ENCODE measurements around the gene LRRN1.
"Not testable (repeated sequence)": the region's sequence is repeated elsewhere in the genome, so short reads cannot be mapped to it uniquely, and the experiment has no call there.

The LRRN1 gene

DNA sequence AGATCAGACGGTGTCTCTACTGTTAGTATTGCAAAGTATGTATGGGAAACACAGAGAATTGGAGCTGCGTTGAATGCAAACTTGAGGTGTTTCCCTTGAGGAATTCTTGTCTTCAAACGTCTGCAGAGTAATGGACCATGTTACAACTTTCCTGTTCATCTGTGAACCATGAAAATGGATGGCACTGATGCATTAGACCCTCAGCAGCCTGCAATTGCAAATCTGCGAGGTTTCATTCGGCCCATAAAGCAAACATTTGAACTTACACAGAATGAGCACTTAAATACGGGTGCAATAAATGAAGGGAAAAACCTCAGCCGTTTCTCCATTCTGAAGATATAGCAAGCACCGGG lies 49.7 kb downstream of the LRRN1 start:
- Histone ChIP-seq H3K27ac (ENCODE audit: low read length) (no peak overlapping the region), H3K9me3 (ENCODE audit: control insufficient read depth in 1 of 2, low read length in 2 of 2) (no peaks in the 10 kb centered on the region), H3K4me1 (ENCODE audit: control insufficient read depth in 1 of 2, insufficient read depth in 2 of 2, low read length in 2 of 2) (no peaks in the 10 kb centered on the region), H3K27me3 (ENCODE audit: low read depth, low read length) (no peaks in the 10 kb centered on the region), H3K4me3 (ENCODE audit: low read depth in 1 of 2, low read length in 2 of 2) (no peak overlapping the region), H3K36me3 (ENCODE audit: control insufficient read depth in 1 of 2, insufficient read depth in 2 of 2, low read length in 2 of 2) (no peaks in the 10 kb centered on the region)

- Histone ChIP-seq H3K27me3 (ENCODE audit: low read depth, low read length) (no peaks in the 10 kb centered on the region), H3K36me3 (ENCODE audit: control insufficient read depth in 1 of 2, insufficient read depth in 2 of 2, low read length in 2 of 2) (no peaks in the 10 kb centered on the region), H3K4me3 (ENCODE audit: low read depth in 1 of 2, low read length in 2 of 2) (no peak overlapping the region), H3K9me3 (ENCODE audit: control insufficient read depth in 1 of 2, low read length in 2 of 2) (no peaks in the 10 kb centered on the region), H3K4me1 (ENCODE audit: control insufficient read depth in 1 of 2, insufficient read depth in 2 of 2, low read length in 2 of 2) (no peaks in the 10 kb centered on the region), H3K27ac (ENCODE audit: low read length) (no peak overlapping the region)
These were observed 52.5 kb downstream of the LRRN1 start for GRCh38 chr3:3851621-3852323.

DNA sequence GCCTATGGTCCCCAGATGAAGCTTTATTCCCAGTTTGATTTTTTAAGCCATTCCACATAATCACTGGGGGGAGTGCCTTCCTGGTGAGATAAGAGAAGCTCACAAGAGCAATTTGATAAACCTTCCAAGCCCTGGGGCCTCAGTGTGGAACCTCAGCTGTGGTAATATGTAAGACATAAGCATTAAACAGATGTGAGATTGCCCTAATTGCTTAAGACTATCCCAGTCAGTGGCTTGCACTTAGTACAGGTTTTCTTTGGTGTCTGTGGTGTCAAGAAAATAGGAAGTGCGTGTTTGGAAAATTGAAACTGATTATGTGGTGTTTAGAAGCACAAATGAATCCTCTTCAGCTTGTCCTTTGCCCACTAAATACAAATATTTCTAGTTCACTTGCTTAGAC lies 54.3 kb downstream of the LRRN1 start:
- Histone ChIP-seq H3K4me1 (ENCODE audit: control insufficient read depth in 1 of 2, insufficient read depth in 2 of 2, low read length in 2 of 2) (no peaks in the 10 kb centered on the region), H3K9me3 (ENCODE audit: control insufficient read depth in 1 of 2, low read length in 2 of 2) (no peaks in the 10 kb centered on the region), H3K27me3 (ENCODE audit: low read depth, low read length) (no peaks in the 10 kb centered on the region), H3K36me3 (ENCODE audit: control insufficient read depth in 1 of 2, insufficient read depth in 2 of 2, low read length in 2 of 2) (no peaks in the 10 kb centered on the region), H3K27ac (ENCODE audit: low read length) (no peak overlapping the region), H3K4me3 (ENCODE audit: low read depth in 1 of 2, low read length in 2 of 2) (no peak overlapping the region)

DNA sequence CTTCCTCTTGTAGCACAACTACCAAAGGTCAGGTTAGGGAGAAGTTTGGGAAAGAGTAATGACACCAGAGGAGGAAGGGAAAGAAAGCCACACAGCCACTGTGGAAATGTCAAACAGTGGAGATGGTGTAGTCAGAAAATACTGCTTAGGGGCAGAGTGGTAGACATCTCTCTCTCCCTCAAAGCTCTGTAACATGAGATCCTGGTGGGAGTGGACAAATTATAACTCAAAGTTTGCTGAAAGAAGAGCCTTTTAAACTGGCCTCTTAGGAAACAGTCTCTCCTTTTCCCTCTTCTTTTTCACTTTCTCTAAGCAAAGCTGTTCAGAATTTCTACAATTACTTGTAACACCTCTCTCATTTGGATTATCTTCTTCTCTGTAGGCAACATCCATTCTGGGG lies 55.8 kb downstream of the LRRN1 start:
- Histone ChIP-seq H3K9me3 (ENCODE audit: control insufficient read depth in 1 of 2, low read length in 2 of 2) (no peaks in the 10 kb centered on the region), H3K4me1 (ENCODE audit: control insufficient read depth in 1 of 2, insufficient read depth in 2 of 2, low read length in 2 of 2) (no peaks in the 10 kb centered on the region), H3K4me3 (ENCODE audit: low read depth in 1 of 2, low read length in 2 of 2) (no peak overlapping the region), H3K27ac (ENCODE audit: low read length) (no peak overlapping the region), H3K27me3 (ENCODE audit: low read depth, low read length) (no peaks in the 10 kb centered on the region), H3K36me3 (ENCODE audit: control insufficient read depth in 1 of 2, insufficient read depth in 2 of 2, low read length in 2 of 2) (no peaks in the 10 kb centered on the region)

- Histone ChIP-seq H3K27me3 (ENCODE audit: low read depth, low read length) (no peaks in the 10 kb centered on the region), H3K4me3 (ENCODE audit: low read depth in 1 of 2, low read length in 2 of 2) (no peak overlapping the region), H3K9me3 (ENCODE audit: control insufficient read depth in 1 of 2, low read length in 2 of 2) (no peaks in the 10 kb centered on the region), H3K4me1 (ENCODE audit: control insufficient read depth in 1 of 2, insufficient read depth in 2 of 2, low read length in 2 of 2) (no peaks in the 10 kb centered on the region), H3K36me3 (ENCODE audit: control insufficient read depth in 1 of 2, insufficient read depth in 2 of 2, low read length in 2 of 2) (no peaks in the 10 kb centered on the region), H3K27ac (ENCODE audit: low read length) (no peak overlapping the region)
These were observed 61.0 kb downstream of the LRRN1 start for GRCh38 chr3:3860235-3860634.

GRCh38 chr3:3862534-3862933 lies 63.3 kb downstream of the LRRN1 start:
- no peaks in the 10 kb centered on the region for H3K9me3 ChIP-seq (ENCODE audit: control insufficient read depth in 1 of 2, low read length in 2 of 2)
- H3K27me3 ChIP-seq (ENCODE audit: low read depth, low read length), result no peaks in the 10 kb centered on the region
- H3K4me3 ChIP-seq (ENCODE audit: low read depth in 1 of 2, low read length in 2 of 2), result no peak overlapping the region
- no peak overlapping the region for H3K27ac ChIP-seq (ENCODE audit: low read length)
- H3K36me3 ChIP-seq (ENCODE audit: control insufficient read depth in 1 of 2, insufficient read depth in 2 of 2, low read length in 2 of 2), result no peaks in the 10 kb centered on the region
- no peaks in the 10 kb centered on the region for H3K4me1 ChIP-seq (ENCODE audit: control insufficient read depth in 1 of 2, insufficient read depth in 2 of 2, low read length in 2 of 2)

GRCh38 chr3:3875491-3875890 lies 76.3 kb downstream of the LRRN1 start:
- no peak overlapping the region for H3K4me3 ChIP-seq (ENCODE audit: low read depth in 1 of 2, low read length in 2 of 2)
- no peaks in the 10 kb centered on the region for H3K4me1 ChIP-seq (ENCODE audit: control insufficient read depth in 1 of 2, insufficient read depth in 2 of 2, low read length in 2 of 2)
- H3K36me3 ChIP-seq (ENCODE audit: control insufficient read depth in 1 of 2, insufficient read depth in 2 of 2, low read length in 2 of 2), result no peaks in the 10 kb centered on the region
- no peaks in the 10 kb centered on the region for H3K9me3 ChIP-seq (ENCODE audit: control insufficient read depth in 1 of 2, low read length in 2 of 2)
- H3K27ac ChIP-seq (ENCODE audit: low read length), result no peak overlapping the region
- no peaks in the 10 kb centered on the region for H3K27me3 ChIP-seq (ENCODE audit: low read depth, low read length)

- no peaks in the 10 kb centered on the region for H3K27me3 ChIP-seq (ENCODE audit: low read depth, low read length)
- no peaks in the 10 kb centered on the region for H3K4me1 ChIP-seq (ENCODE audit: control insufficient read depth in 1 of 2, insufficient read depth in 2 of 2, low read length in 2 of 2)
- no peaks in the 10 kb centered on the region for H3K36me3 ChIP-seq (ENCODE audit: control insufficient read depth in 1 of 2, insufficient read depth in 2 of 2, low read length in 2 of 2)
These were observed 81.8 kb downstream of the LRRN1 start for GRCh38 chr3:3881050-3881449.

GRCh38 chr3:3887311-3887710 lies 88.1 kb downstream of the LRRN1 start:
- H3K4me1 ChIP-seq (ENCODE audit: control insufficient read depth in 1 of 2, insufficient read depth in 2 of 2, low read length in 2 of 2); H3K27me3 ChIP-seq (ENCODE audit: low read depth, low read length); H3K36me3 ChIP-seq (ENCODE audit: control insufficient read depth in 1 of 2, insufficient read depth in 2 of 2, low read length in 2 of 2); H3K4me3 ChIP-seq (ENCODE audit: low read depth in 1 of 2, low read length in 2 of 2); H3K27ac ChIP-seq (ENCODE audit: low read length); H3K9me3 ChIP-seq (ENCODE audit: control insufficient read depth in 1 of 2, low read length in 2 of 2): not testable (repeated sequence)

More at GRCh38 chr3:3881050-3881449, 81.8 kb downstream of the LRRN1 start:
- Histone ChIP-seq H3K4me3 (ENCODE audit: low read depth in 1 of 2, low read length in 2 of 2) (no peak overlapping the region), H3K9me3 (ENCODE audit: control insufficient read depth in 1 of 2, low read length in 2 of 2) (peaks cover 0 to 2% of the 10 kb centered on the region in 2 donors), H3K27ac (ENCODE audit: low read length) (no peak overlapping the region)

DNA sequence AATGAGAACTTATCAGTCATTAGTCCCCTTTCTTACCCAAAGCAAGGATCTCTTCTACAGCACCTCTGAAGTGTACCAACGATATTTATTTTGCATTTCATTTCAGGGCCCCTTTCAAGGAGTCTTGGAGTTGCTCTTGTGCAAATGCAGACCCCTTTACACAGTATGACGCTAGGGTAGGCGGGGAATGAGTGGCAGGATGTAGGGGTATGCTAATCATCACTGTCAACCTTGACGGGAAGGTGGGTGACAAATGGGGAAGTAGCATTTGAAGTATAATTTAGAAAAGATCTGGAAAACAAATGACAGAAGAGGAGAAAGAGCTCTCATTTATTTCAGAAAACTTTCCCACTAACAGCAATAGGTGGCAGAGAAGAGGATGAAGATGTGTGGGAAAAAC lies 94.4 kb downstream of the LRRN1 start:
- H3K9me3 ChIP-seq (ENCODE audit: control insufficient read depth in 1 of 2, low read length in 2 of 2), result no peaks in the 10 kb centered on the region
- no peak overlapping the region for H3K4me3 ChIP-seq (ENCODE audit: low read depth in 1 of 2, low read length in 2 of 2)
- H3K27ac ChIP-seq (ENCODE audit: low read length), result no peak overlapping the region
- no peaks in the 10 kb centered on the region for H3K36me3 ChIP-seq (ENCODE audit: control insufficient read depth in 1 of 2, insufficient read depth in 2 of 2, low read length in 2 of 2)
- H3K4me1 ChIP-seq (ENCODE audit: control insufficient read depth in 1 of 2, insufficient read depth in 2 of 2, low read length in 2 of 2), result no peaks in the 10 kb centered on the region
- H3K27me3 ChIP-seq (ENCODE audit: low read depth, low read length), result no peaks in the 10 kb centered on the region
